PFSK-1 (cell line): ENCODE measurements around the gene MRPL4.

Source experiments
- FOXP2 ChIP-seq: optimal IDR thresholded peaks from 2 replicates; pipeline ENCODE3; 2011; ENCODE audit warnings: borderline replicate concordance, control low read depth, inconsistent platforms; ENCODE audit not compliant: insufficient read depth; ENCODE audit errors: extremely low read length, extremely low read depth
- POLR2AphosphoS5 ChIP-seq: IDR thresholded peaks from 2 replicates; pipeline ENCODE4 v1.6.1; 2012; ENCODE audit warnings: low read depth, mild to moderate bottlenecking, control low read depth, low read length, moderate library complexity
- SIN3A ChIP-seq: IDR thresholded peaks from 2 replicates; pipeline ENCODE4 v1.6.1; 2012; ENCODE audit warnings: mild to moderate bottlenecking, low read length, moderate library complexity, borderline replicate concordance; ENCODE audit not compliant: insufficient read depth
- TAF1 ChIP-seq: IDR thresholded peaks from 2 replicates; pipeline ENCODE4 v1.6.1; 2012; ENCODE audit warnings: low read length, control low read depth, borderline replicate concordance; ENCODE audit not compliant: insufficient read depth
- TF ChIP-seq, protein P1 (sequence below), 2 experiments: IDR thresholded peaks; 2 replicates each; pipeline versions ENCODE4 v1.6.1 to v1.8.0; 2011 to 2012; ENCODE audit warnings: low read depth in 2 of 2, low read length in 2 of 2, control low read depth in 1 of 2, inconsistent platforms in 1 of 2, mild to moderate bottlenecking in 1 of 2, moderate library complexity in 1 of 2; ENCODE audit not compliant: insufficient read depth in 1 of 2

Gene MRPL4

DNA sequence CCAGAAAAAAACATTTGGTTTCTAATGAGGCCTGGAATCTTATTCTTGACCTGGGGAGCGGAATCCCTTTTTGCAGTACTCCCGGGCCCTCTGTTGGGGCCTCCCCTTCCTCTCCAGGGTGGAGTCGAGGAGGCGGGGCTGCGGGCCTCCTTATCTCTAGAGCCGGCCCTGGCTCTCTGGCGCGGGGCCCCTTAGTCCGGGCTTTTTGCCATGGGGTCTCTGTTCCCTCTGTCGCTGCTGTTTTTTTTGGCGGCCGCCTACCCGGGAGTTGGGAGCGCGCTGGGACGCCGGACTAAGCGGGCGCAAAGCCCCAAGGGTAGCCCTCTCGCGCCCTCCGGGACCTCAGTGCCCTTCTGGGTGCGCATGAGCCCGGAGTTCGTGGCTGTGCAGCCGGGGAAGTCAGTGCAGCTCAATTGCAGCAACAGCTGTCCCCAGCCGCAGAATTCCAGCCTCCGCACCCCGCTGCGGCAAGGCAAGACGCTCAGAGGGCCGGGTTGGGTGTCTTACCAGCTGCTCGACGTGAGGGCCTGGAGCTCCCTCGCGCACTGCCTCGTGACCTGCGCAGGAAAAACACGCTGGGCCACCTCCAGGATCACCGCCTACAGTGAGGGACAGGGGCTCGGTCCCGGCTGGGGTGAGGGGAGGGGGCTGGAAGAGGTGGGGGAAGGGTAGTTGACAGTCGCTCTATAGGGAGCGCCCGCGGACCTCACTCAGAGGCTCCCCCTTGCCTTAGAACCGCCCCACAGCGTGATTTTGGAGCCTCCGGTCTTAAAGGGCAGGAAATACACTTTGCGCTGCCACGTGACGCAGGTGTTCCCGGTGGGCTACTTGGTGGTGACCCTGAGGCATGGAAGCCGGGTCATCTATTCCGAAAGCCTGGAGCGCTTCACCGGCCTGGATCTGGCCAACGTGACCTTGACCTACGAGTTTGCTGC, 35.1 kb downstream of the MRPL4 start, which contains the start of gene ICAM4:
Gene ICAM4, plus strand, starts transcription at position 153 of the 935 bp plus-strand sequence. Its CDS starts 58 bp downstream, at position 211.
- TF ChIP-seq SIN3A (no peak), FOXP2 (no peak), POLR2AphosphoS5 (no peak), TAF1 (no peak)
- TF ChIP-seq, protein P1, sequence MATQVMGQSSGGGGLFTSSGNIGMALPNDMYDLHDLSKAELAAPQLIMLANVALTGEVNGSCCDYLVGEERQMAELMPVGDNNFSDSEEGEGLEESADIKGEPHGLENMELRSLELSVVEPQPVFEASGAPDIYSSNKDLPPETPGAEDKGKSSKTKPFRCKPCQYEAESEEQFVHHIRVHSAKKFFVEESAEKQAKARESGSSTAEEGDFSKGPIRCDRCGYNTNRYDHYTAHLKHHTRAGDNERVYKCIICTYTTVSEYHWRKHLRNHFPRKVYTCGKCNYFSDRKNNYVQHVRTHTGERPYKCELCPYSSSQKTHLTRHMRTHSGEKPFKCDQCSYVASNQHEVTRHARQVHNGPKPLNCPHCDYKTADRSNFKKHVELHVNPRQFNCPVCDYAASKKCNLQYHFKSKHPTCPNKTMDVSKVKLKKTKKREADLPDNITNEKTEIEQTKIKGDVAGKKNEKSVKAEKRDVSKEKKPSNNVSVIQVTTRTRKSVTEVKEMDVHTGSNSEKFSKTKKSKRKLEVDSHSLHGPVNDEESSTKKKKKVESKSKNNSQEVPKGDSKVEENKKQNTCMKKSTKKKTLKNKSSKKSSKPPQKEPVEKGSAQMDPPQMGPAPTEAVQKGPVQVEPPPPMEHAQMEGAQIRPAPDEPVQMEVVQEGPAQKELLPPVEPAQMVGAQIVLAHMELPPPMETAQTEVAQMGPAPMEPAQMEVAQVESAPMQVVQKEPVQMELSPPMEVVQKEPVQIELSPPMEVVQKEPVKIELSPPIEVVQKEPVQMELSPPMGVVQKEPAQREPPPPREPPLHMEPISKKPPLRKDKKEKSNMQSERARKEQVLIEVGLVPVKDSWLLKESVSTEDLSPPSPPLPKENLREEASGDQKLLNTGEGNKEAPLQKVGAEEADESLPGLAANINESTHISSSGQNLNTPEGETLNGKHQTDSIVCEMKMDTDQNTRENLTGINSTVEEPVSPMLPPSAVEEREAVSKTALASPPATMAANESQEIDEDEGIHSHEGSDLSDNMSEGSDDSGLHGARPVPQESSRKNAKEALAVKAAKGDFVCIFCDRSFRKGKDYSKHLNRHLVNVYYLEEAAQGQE (IDR thresholded peaks at IDR 0.05; ENCODE audit: insufficient read depth in 1 of 2, low read depth in 2 of 2, low read length in 2 of 2): no peak

GRCh38 chr19:10288662-10289166, 36.7 kb downstream of the MRPL4 start:
- TF ChIP-seq POLR2AphosphoS5: no peak
- TF ChIP-seq, protein P1 (IDR thresholded peaks at IDR 0.05; ENCODE audit: insufficient read depth in 1 of 2, low read depth in 2 of 2, low read length in 2 of 2): no peak
- no peak for TF ChIP-seq FOXP2
- no peak for TF ChIP-seq SIN3A
- no peak for TF ChIP-seq TAF1

- no peak for TF ChIP-seq TAF1
- no peak for TF ChIP-seq SIN3A
- no peak for TF ChIP-seq POLR2AphosphoS5
- TF ChIP-seq, protein P1 (IDR thresholded peaks at IDR 0.05; ENCODE audit: insufficient read depth in 1 of 2, low read depth in 2 of 2, low read length in 2 of 2): no peak
- TF ChIP-seq FOXP2: no peak
Observed at GRCh38 chr19:10289167-10289835, 37.3 kb downstream of the MRPL4 start.

DNA sequence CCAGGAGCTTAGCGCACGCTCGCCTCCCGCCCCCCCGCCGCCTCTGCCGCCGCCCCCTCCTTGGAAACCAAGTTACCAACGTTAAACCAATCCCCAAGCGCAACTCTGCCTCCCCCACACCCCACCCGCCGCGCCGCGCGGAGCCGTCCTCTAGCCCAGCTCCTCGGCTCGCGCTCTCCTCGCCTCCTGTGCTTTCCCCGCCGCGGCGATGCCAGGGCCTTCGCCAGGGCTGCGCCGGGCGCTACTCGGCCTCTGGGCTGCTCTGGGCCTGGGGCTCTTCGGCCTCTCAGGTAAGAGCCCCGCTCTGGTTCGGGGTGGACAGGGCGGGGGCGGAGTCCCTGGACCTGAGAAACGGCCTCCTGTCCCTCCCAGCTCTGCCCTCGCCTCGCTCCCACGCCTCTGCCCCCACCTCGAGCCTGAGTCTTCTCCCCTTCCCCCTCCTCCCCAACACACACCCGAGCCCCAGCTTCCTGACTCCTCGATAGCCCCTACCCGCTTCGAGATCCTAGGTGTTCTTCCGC, 37.9 kb downstream of the MRPL4 start, which contains the start of gene ICAM5:
Gene ICAM5, plus strand, starts transcription at position 117 of the 521 bp plus-strand sequence. Its CDS starts 92 bp downstream, at position 209.
- TF ChIP-seq POLR2AphosphoS5: no peak
- no peak for TF ChIP-seq FOXP2
- TF ChIP-seq, protein P1 (IDR thresholded peaks at IDR 0.05; ENCODE audit: insufficient read depth in 1 of 2, low read depth in 2 of 2, low read length in 2 of 2): no peak
- no peak for TF ChIP-seq SIN3A
- no peak for TF ChIP-seq TAF1
